Lower lobe of right lung (tissue), 2 donors: Measurements from ENCODE around the gene FHIT. TPM values are rescaled to one million over a fixed set of nuclear protein-coding genes. Genes with fewer than 3 reads are reported as not detected.

Source experiments
- ATAC-seq, 2 donors: fragments of 200-7000 bp; cut with Tn5 transposase; one replicate each; pipeline ENCODE4 v1.9.1; 2020 to 2022; ENCODE audit warnings: mild to moderate bottlenecking in 2 of 2, moderate library complexity in 2 of 2
- DNase-seq: peaks from one replicate; pipeline ENCODE4 v3.0.0-alpha.2; 2020
- H3K27ac ChIP-seq: fragments of 200-600 bp; one replicate; pipeline ENCODE4 v1.8.0; 2022
- H3K27me3 ChIP-seq: fragments of 200-600 bp; one replicate; pipeline ENCODE4 v1.8.0; 2022; ENCODE audit warnings: low read depth
- H3K36me3 ChIP-seq: fragments of 200-600 bp; one replicate; pipeline ENCODE4 v1.8.0; 2022; ENCODE audit warnings: mild to moderate bottlenecking
- H3K4me1 ChIP-seq: fragments of 200-600 bp; one replicate; pipeline ENCODE4 v1.8.0; 2022
- H3K4me3 ChIP-seq: fragments of 200-600 bp; one replicate; pipeline ENCODE4 v1.8.0; 2022; ENCODE audit warnings: mild to moderate bottlenecking
- H3K9me3 ChIP-seq: fragments of 200-600 bp; one replicate; pipeline ENCODE4 v1.8.0; 2022
- CTCF ChIP-seq: fragments of 200-600 bp; IDR thresholded peaks from one replicate; pipeline ENCODE4 v1.8.0; 2022; ENCODE audit warnings: antibody characterized with exemption, mild to moderate bottlenecking
- intact Hi-C: fragments of 100-400 bp; cut with DNase I; formaldehyde crosslinking; loops from one replicate; pipeline ENCODE4 v1.11.0; 2022
- total RNA-seq: library from RNA; stranded (reverse); fragmentation: NEBNext Ultra II Directional; extraction: Animal tissue kit (Norgen Biotek cat#: 25700); gene quantifications from one replicate; pipeline ENCODE4 v1.2.1, GENCODE V29; 2021
- donor health status: DM: no; HTN: yes; CAD: no; lungs with severe emphysema.

The FHIT gene
- total RNA-seq, 1 donor from 2014 or later: 10.3 TPM

- H3K4me1 ChIP-seq: no peaks in the 10 kb centered on the region
- no peak overlapping the region for H3K27ac ChIP-seq
- ATAC-seq (no peak), DNase-seq (no peak)
- no peaks in the 10 kb centered on the region for H3K9me3 ChIP-seq
- no peak for TF ChIP-seq CTCF
- H3K4me3 ChIP-seq: no peak overlapping the region
- H3K27me3 ChIP-seq: no peaks in the 10 kb centered on the region
- H3K36me3 ChIP-seq: no peaks in the 10 kb centered on the region
- intact Hi-C loops: no loop called here
These were observed 885.9 kb downstream of the FHIT start for GRCh38 chr3:60365360-60365759.

GRCh38 chr3:60364475-60364874 is 886.8 kb downstream of the FHIT start:
- intact Hi-C loops: no loop called here
- H3K4me1 ChIP-seq: no peaks in the 10 kb centered on the region
- no peaks in the 10 kb centered on the region for H3K27me3 ChIP-seq
- TF ChIP-seq CTCF: no peak
- ATAC-seq: no peak
- H3K4me3 ChIP-seq: no peak overlapping the region
- no peak overlapping the region for H3K27ac ChIP-seq
- no peak for DNase-seq
- H3K9me3 ChIP-seq: no peaks in the 10 kb centered on the region
- no peaks in the 10 kb centered on the region for H3K36me3 ChIP-seq

GRCh38 chr3:60363817-60364216 is 887.4 kb downstream of the FHIT start:
- intact Hi-C loops: no loop called here
- Histone ChIP-seq H3K9me3 (no peaks in the 10 kb centered on the region), H3K4me3 (no peak overlapping the region), H3K27me3 (no peaks in the 10 kb centered on the region), H3K27ac (no peak overlapping the region), H3K36me3 (no peaks in the 10 kb centered on the region), H3K4me1 (no peaks in the 10 kb centered on the region)
- DNase-seq (no peak), ATAC-seq (no peak)
- no peak for TF ChIP-seq CTCF

GRCh38 chr3:60355825-60356224 is 895.4 kb downstream of the FHIT start:
- no peak for TF ChIP-seq CTCF
- H3K36me3 ChIP-seq: no peaks in the 10 kb centered on the region
- H3K27me3 ChIP-seq: no peaks in the 10 kb centered on the region
- intact Hi-C loops: no loop called here
- DNase-seq (no peak), ATAC-seq (no peak)
- no peaks in the 10 kb centered on the region for H3K4me1 ChIP-seq
- no peak overlapping the region for H3K27ac ChIP-seq
- no peak overlapping the region for H3K4me3 ChIP-seq
- H3K9me3 ChIP-seq: no peaks in the 10 kb centered on the region

GRCh38 chr3:60351481-60351880 is 899.8 kb downstream of the FHIT start:
- no peaks in the 10 kb centered on the region for H3K9me3 ChIP-seq
- H3K27ac ChIP-seq: no peak overlapping the region
- TF ChIP-seq CTCF: no peak
- H3K27me3 ChIP-seq: no peaks in the 10 kb centered on the region
- H3K4me1 ChIP-seq: no peaks in the 10 kb centered on the region
- ATAC-seq (no peak), DNase-seq (no peak)
- intact Hi-C loops: no loop called here
- no peaks in the 10 kb centered on the region for H3K36me3 ChIP-seq
- H3K4me3 ChIP-seq: no peak overlapping the region

GRCh38 chr3:60344340-60344739 is 906.9 kb downstream of the FHIT start:
- intact Hi-C loops: no loop called here
- no peak for ATAC-seq
- H3K27ac ChIP-seq: no peak overlapping the region
- H3K27me3 ChIP-seq: no peaks in the 10 kb centered on the region
- no peak for DNase-seq
- no peak overlapping the region for H3K4me3 ChIP-seq
- H3K36me3 ChIP-seq: no peaks in the 10 kb centered on the region
- TF ChIP-seq CTCF: no peak
- H3K4me1 ChIP-seq: no peaks in the 10 kb centered on the region
- H3K9me3 ChIP-seq: no peaks in the 10 kb centered on the region
